ENCODE data around the gene TDRD10.

Gene TDRD10

DNA sequence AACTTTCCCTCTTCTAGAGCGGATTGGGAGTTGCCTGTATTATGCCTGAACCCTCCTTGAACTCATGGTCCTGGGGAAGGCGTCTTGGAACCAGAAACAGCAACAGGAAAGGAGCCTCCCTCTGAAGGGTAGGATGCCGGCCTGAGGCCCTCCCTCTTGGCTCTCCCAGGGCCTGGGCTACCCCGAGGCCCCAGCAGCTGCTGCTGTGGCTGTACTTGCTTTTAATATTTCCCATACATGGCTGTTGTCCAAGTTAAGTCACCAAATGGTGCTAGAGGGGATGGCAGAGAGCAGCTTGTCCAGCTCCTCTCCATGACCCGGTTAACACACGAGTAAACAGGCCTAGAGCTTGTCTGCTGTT is 76.0 kb downstream of the TDRD10 start:
- DNase-seq (ENCODE audit: low read depth in 3 of 3), result no peak

DNA sequence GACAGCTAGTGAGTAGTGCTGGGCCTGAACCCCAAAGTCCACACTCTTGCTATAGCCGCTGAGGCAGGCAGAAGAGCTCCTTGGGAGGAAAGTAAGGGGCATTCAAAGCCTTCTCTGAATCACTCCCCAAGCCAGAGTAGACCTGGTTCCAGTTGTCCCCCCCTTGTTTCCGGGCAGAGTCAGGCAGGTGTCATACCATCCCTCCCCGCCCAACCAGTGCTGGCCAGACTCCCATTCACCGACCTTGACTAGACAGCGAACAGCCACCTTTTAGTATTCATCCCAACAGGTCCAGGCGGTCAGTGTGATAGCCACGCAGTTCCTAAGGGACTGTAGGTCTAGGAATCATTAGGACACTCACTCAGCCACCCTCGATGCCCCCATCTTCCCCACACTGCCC is 77.4 kb downstream of the TDRD10 start:
- DNase-seq (ENCODE audit: low read depth in 3 of 3), result no peak

GRCh38 chr1:154581766-154582165 is 79.7 kb downstream of the TDRD10 start:
- DNase-seq (ENCODE audit: low read depth in 3 of 3), result no peak

- DNase-seq (ENCODE audit: low read depth in 3 of 3), result no peak
Measured at GRCh38 chr1:154582885-154583284, 80.9 kb downstream of the TDRD10 start.

GRCh38 chr1:154583773-154584172 is 81.8 kb downstream of the TDRD10 start:
- DNase-seq (ENCODE audit: low read depth in 3 of 3), result no peak

- DNase-seq (ENCODE audit: low read depth in 3 of 3), result no peak
Measured at GRCh38 chr1:154584267-154584994, 82.4 kb downstream of the TDRD10 start.

- DNase-seq (ENCODE audit: low read depth in 3 of 3), result no peak
Measured at GRCh38 chr1:154586231-154586630, 84.2 kb downstream of the TDRD10 start.

DNA sequence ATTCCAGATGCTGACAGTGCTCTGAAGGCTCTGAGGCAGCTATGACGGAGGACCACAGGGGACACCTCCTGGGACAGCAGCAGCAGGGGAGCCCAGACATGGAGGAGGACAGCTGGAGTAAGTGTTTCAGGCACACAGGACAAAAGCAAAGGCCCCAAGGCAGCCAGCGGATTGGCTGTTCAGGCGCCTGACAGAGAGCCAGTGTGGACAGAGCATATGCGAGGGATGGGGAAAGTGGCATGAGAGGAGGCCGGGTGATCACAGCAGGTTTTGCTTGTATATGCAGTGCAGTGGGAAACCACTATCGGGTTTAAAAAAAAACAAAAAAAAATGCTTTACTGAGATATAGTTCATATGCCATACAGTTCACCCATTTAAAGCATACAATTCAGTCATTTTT is 84.6 kb downstream of the TDRD10 start:
- DNase-seq (ENCODE audit: low read depth in 3 of 3), result no peak

GRCh38 chr1:154589780-154590179 is 87.8 kb downstream of the TDRD10 start:
- no peak for DNase-seq (ENCODE audit: low read depth in 3 of 3)

- DNase-seq (ENCODE audit: low read depth in 3 of 3), result no peak
Measured at GRCh38 chr1:154590756-154591155, 88.7 kb downstream of the TDRD10 start.

DNA sequence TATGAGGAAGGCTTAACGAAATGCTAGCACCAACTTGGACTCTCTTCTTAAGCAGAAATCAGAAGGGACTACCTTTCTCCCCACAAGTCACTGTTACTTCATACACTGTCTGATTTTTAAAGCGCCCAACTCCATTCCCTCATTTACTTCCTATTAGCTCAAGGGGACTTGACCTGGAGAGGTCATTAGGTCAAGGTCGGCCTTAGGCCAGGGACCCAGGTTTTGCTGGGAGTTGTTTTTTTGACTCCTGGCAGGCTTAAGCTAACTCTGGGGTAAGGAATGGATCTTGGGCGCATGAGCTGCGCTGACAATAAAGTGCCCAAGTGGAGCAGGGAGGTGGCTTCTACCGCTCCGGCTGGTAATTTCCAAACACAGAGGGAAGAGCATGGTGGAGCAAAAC is 89.2 kb downstream of the TDRD10 start:
- no peak for DNase-seq (ENCODE audit: low read depth in 3 of 3)

- DNase-seq (ENCODE audit: low read depth in 3 of 3), result no peak
Measured at GRCh38 chr1:154593390-154593789, 91.4 kb downstream of the TDRD10 start.

GRCh38 chr1:154594811-154595210 is 92.8 kb downstream of the TDRD10 start:
- DNase-seq (ENCODE audit: low read depth in 3 of 3), result no peak

DNA sequence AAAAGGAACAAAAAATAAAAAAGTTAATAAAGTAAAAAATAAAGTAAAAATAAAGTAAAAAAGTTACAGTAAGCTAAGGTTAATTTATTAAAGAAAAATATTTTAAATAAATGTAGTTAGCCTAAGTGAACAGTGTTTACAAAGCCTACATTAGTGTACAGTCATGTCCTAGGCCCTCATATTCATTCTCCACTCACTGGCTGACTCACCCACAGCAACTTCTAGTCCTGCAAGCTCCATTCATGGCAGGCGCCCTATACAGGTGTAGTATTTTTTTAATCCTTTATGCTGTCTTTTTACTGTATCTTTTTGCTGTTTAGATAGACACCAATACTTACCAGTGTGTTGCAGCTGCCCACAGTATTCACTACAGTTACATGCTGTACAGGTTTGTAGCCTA is 93.6 kb downstream of the TDRD10 start:
- no peak for DNase-seq (ENCODE audit: low read depth in 3 of 3)

All from stimulated activated CD4-positive, alpha-beta T cell treated with anti-CD3 and anti-CD28 coated beads, TNF-alpha, amount 100 ng/mL, for 48 hours (primary cell).